SK-N-SH (cell line): Measurements from ENCODE around the gene SYT6. TPM values are rescaled to one million over a fixed set of nuclear protein-coding genes. Genes with fewer than 3 reads are reported as not detected.

ENCODE experiments used
- CTCF ChIA-PET: fragments of 300-600, 350-600 bp; formaldehyde crosslinking; extraction: SDS; loops from one replicate; lab custom pipeline; 2021; lab: Yijun Ruan, JAX
- POLR2A ChIA-PET: fragments of 350-600 bp; sonication (Branson Sonifier 250); formaldehyde crosslinking; extraction: SDS; loops from one replicate; lab custom pipeline; 2020; ENCODE audit warnings: antibody characterized with exemption, inconsistent platforms; lab: Yijun Ruan, JAX
- DNase-seq: peaks from one replicate; pipeline ENCODE4 v3.0.0; 2012
- H2AFZ ChIP-seq: fragments of 200-600 bp; sonication (generic); 2 replicates; pipeline ENCODE4 v1.8.1; 2016; ENCODE audit warnings: antibody characterized with exemption, mild to moderate bottlenecking, low read depth
- H3F3A ChIP-seq: fragments of 200-600 bp; sonication (generic); replicated peaks from 2 replicates; pipeline ENCODE3; 2016; ENCODE audit warnings: antibody characterized with exemption, mild to moderate bottlenecking; ENCODE audit not compliant: insufficient read depth
- H3K27ac ChIP-seq, 2 experiments: fragments of 200-500 bp in 1 of 2; fragments of 200-600 bp in 1 of 2; sonication (Bioruptor generic) in 1 of 2; sonication (generic), shearing (Covaris generic) in 1 of 2; 2 replicates each; pipeline versions ENCODE4 v1.5.1 to v1.6.1; 2014 to 2016; ENCODE audit warnings: low read depth in 2 of 2, inconsistent platforms in 1 of 2, low read length in 1 of 2, mild to moderate bottlenecking in 1 of 2, mixed read lengths in 1 of 2
- H3K27me3 ChIP-seq: fragments of 200-600 bp; sonication (generic), shearing (Covaris generic); 2 replicates; pipeline ENCODE4 v1.6.1; 2016; ENCODE audit warnings: mixed run types; ENCODE audit not compliant: insufficient read depth
- H3K36me3 ChIP-seq, 2 experiments: fragments of 200-500 bp in 1 of 2; fragments of 200-600 bp in 1 of 2; sonication (Bioruptor generic) in 1 of 2; sonication (generic) in 1 of 2; replicated peaks in 1 of 2; 2 replicates each; pipeline versions ENCODE3 to v1.5.1; 2014 to 2016; ENCODE audit warnings: low read length in 1 of 2, mild to moderate bottlenecking in 1 of 2; ENCODE audit not compliant: insufficient read depth in 2 of 2, control insufficient read depth in 1 of 2
- H3K4me1 ChIP-seq, 2 experiments: fragments of 200-500 bp in 1 of 2; fragments of 200-600 bp in 1 of 2; sonication (Bioruptor generic) in 1 of 2; sonication (generic), shearing (Covaris generic) in 1 of 2; 2 replicates each; pipeline versions ENCODE4 v1.5.1 to v1.6.1; 2014 to 2016; ENCODE audit warnings: low read depth in 1 of 2, low read length in 1 of 2, mixed run types in 1 of 2; ENCODE audit not compliant: insufficient read depth in 2 of 2, control insufficient read depth in 1 of 2
- H3K4me2 ChIP-seq: fragments of 200-600 bp; sonication (generic), shearing (Covaris generic); 2 replicates; pipeline ENCODE4 v1.6.1; 2017; ENCODE audit warnings: mixed run types
- H3K4me3 ChIP-seq, 2 experiments: fragments of 200-500 bp in 1 of 2; fragments of 200-600 bp in 1 of 2; sonication (Bioruptor generic) in 1 of 2; sonication (generic), shearing (Covaris generic) in 1 of 2; 2 replicates each; pipeline versions ENCODE4 v1.5.1 to v1.8.1; 2014 to 2016; ENCODE audit warnings: low read depth in 2 of 2, inconsistent platforms in 1 of 2, low read length in 1 of 2, mild to moderate bottlenecking in 1 of 2, mixed read lengths in 1 of 2, moderate library complexity in 1 of 2
- H3K79me2 ChIP-seq: fragments of 200-600 bp; sonication (generic); 2 replicates; pipeline ENCODE4 v1.8.1; 2017; ENCODE audit warnings: mild to moderate bottlenecking; ENCODE audit not compliant: insufficient read depth
- H3K9ac ChIP-seq: fragments of 200-600 bp; sonication (generic); 2 replicates; pipeline ENCODE4 v1.6.1; 2017; ENCODE audit warnings: mixed run types
- H3K9me2 ChIP-seq: fragments of 200-600 bp; sonication (generic); 2 replicates; pipeline ENCODE4 v1.6.1; 2017; ENCODE audit warnings: mixed run types
- H3K9me3 ChIP-seq: fragments of 200-600 bp; sonication (generic); 2 replicates; pipeline ENCODE4 v1.6.1; 2017; ENCODE audit warnings: mixed run types, mild to moderate bottlenecking, moderate library complexity
- H4K20me1 ChIP-seq: fragments of 200-600 bp; sonication (generic); 2 replicates; pipeline ENCODE4 v1.6.1; 2017; ENCODE audit warnings: mild to moderate bottlenecking, mixed run types; ENCODE audit not compliant: insufficient read depth
- CHD2 ChIP-seq: fragments of 150-350 bp; IDR thresholded peaks from 2 replicates; pipeline ENCODE4 v1.6.1; 2018; ENCODE audit warnings: low read length; ENCODE audit not compliant: partially characterized antibody
- CTCF ChIP-seq: fragments of 200-600 bp; sonication (generic); IDR thresholded peaks from 2 replicates; pipeline ENCODE4 v1.6.1; 2017; ENCODE audit warnings: antibody characterized with exemption, mild to moderate bottlenecking, moderate library complexity
- EP300 ChIP-seq, 2 experiments: IDR thresholded peaks; 2 replicates each; pipeline versions ENCODE4 v1.4.0 to v1.6.1; 2012; ENCODE audit warnings: borderline replicate concordance in 1 of 2, low read depth in 1 of 2, low read length in 1 of 2
- FOSL2 ChIP-seq: IDR thresholded peaks from 2 replicates; pipeline ENCODE4 v1.4.0; 2012; ENCODE audit warnings: low read depth, mild to moderate bottlenecking, moderate library complexity, borderline replicate concordance
- FOXM1 ChIP-seq: IDR thresholded peaks from 2 replicates; pipeline ENCODE4 v1.4.0; 2012; ENCODE audit warnings: low read depth, mild to moderate bottlenecking
- GATA2 ChIP-seq: sonication (generic); formaldehyde crosslinking; IDR thresholded peaks from 2 replicates; pipeline ENCODE4 v1.5.0; 2020; ENCODE audit warnings: mild to moderate bottlenecking, missing genetic modification reagents
- IRF3 ChIP-seq: fragments of 150-350 bp; IDR thresholded peaks from 2 replicates; pipeline ENCODE4 v1.6.1; 2016; ENCODE audit warnings: mild to moderate bottlenecking, low read depth, low read length
- JUND ChIP-seq: IDR thresholded peaks from 2 replicates; pipeline ENCODE4 v1.4.0; 2012
- MEF2A ChIP-seq: IDR thresholded peaks from 2 replicates; pipeline ENCODE4 v1.4.0; 2012; ENCODE audit warnings: low read depth, borderline replicate concordance
- PBX3 ChIP-seq: IDR thresholded peaks from 2 replicates; pipeline ENCODE4; 2012
- REST ChIP-seq: IDR thresholded peaks from 2 replicates; pipeline ENCODE4 v1.6.1; 2012; ENCODE audit warnings: mild to moderate bottlenecking, low read depth, low read length, moderate library complexity
- RFX5 ChIP-seq: IDR thresholded peaks from 2 replicates; pipeline ENCODE4 v1.6.1; 2012; ENCODE audit warnings: mild to moderate bottlenecking, improper control_type of control experiment, low read length
- SIN3A ChIP-seq: IDR thresholded peaks from 2 replicates; pipeline ENCODE4 v1.6.1; 2012; ENCODE audit warnings: low read depth, mild to moderate bottlenecking, low read length, moderate library complexity, borderline replicate concordance
- TCF12 ChIP-seq: IDR thresholded peaks from 2 replicates; pipeline ENCODE4 v1.4.0; 2012
- TEAD4 ChIP-seq: IDR thresholded peaks from 2 replicates; pipeline ENCODE4 v1.4.0; 2012; ENCODE audit warnings: mild to moderate bottlenecking, borderline replicate concordance; ENCODE audit not compliant: insufficient read depth
- ZBTB33 ChIP-seq: IDR thresholded peaks from 2 replicates; pipeline ENCODE4 v1.4.0; 2012; ENCODE audit warnings: low read depth, borderline replicate concordance
- WGBS: methylation state at CpG from one replicate; pipeline ENCODE4 v1.1.6; 2017; ENCODE audit warnings: low lambda C conversion rate; 5-methylcytosine and 5-hydroxymethylcytosine counted together
- polyA plus RNA-seq, 3 experiments: library from polyadenylated mRNA; depleted of rRNA; stranded (reverse); fragments of >200 nt; gene quantifications; 2 replicates each; pipeline ENCODE4 v1.2.3, GENCODE V29; 2012

Gene SYT6
- polyA plus RNA-seq, 1 of the 3 experiments (the other 2 are of a cell fraction): not detected

GRCh38 chr1:114154963-114155322 lies 1.3 kb upstream of the SYT6 start:
- no peak overlapping the region for H3K9ac ChIP-seq
- peaks cover 9% of the 10 kb centered on the region for H3F3A ChIP-seq
- peaks cover 83% of the 10 kb centered on the region for H3K27me3 ChIP-seq
- no peaks in the 10 kb centered on the region for H3K9me3 ChIP-seq
- H3K27ac ChIP-seq: no peak overlapping the region
- ChIA-PET CTCF (interaction anchor here (1.5 to 3.1 kb wide), 3 partner anchors 13 to 178 kb away, joined by 4 to 14 read pairs (median 7); no protein-coding TSS in a partner anchor), POLR2A (no interaction called here)
- peak overlapping the region; percentile 77 for H3K4me2 ChIP-seq
- H2AFZ ChIP-seq: no peak overlapping the region
- 25% methylated on average over 10 of the region's 19 CpGs for WGBS
- no peak for TF ChIP-seq GATA2
- no peak for TF ChIP-seq FOXM1
- TF ChIP-seq CTCF: no peak
- no peak for TF ChIP-seq CHD2
- no peak for TF ChIP-seq IRF3
- TF ChIP-seq FOSL2: peak; percentile 74
- no peak for TF ChIP-seq RFX5
- TF ChIP-seq ZBTB33: no peak
- TF ChIP-seq MEF2A: no peak
- peak; percentile 92 for TF ChIP-seq REST
- no peak for TF ChIP-seq SIN3A
- no peak for TF ChIP-seq TEAD4
- peak in 1 of 2 experiments; percentile 28; a peak in 1 of 4 replicates for TF ChIP-seq EP300 (IDR thresholded peaks at IDR 0.05; ENCODE audit: borderline replicate concordance in 1 of 2, low read depth in 1 of 2, low read length in 1 of 2)
- peak; percentile 57 for TF ChIP-seq TCF12
- peak; percentile 57 for TF ChIP-seq JUND
- peak; percentile 90 for TF ChIP-seq PBX3
- H3K4me3 ChIP-seq: no peak overlapping the region; a peak in 1 of 4 replicates
- no peaks in the 10 kb centered on the region for H3K9me2 ChIP-seq
- peak; percentile 58 for DNase-seq
- H3K4me1 ChIP-seq: peaks cover 6 to 9% of the 10 kb centered on the region in 2 experiments; a peak in 2 of 4 replicates
- H3K79me2 ChIP-seq: no peaks in the 10 kb centered on the region
- peaks cover 7% of the 10 kb centered on the region; the same call in 1 of the 2 replicates for H4K20me1 ChIP-seq
- no peaks in the 10 kb centered on the region for H3K36me3 ChIP-seq
